GM21825 (cell line): Measurements from ENCODE around the gene SGK2.
"Not testable (repeated sequence)": the region's sequence is repeated elsewhere in the genome, so short reads cannot be mapped to it uniquely, and the experiment has no call there.

Experiments
- ATAC-seq: cut with Tn5 transposase; IDR thresholded peaks from one replicate; pipeline ENCODE4 v1.9.1; 2021; ENCODE audit warnings: mild to moderate bottlenecking, moderate library complexity; ENCODE audit not compliant: unreplicated experiment

The SGK2 gene

GRCh38 chr20:43590392-43591303 lies 31.8 kb downstream of the SGK2 start, which contains the start of gene IFT52:
IFT52 (plus strand) TSS chr20:43590937; CDS start chr20:43594699, 3,762 bp downstream.
- ATAC-seq, result peak; percentile 98

- ATAC-seq, result not testable (repeated sequence)
Observed at GRCh38 chr20:43601960-43602359, 43.1 kb downstream of the SGK2 start.

- no peak for ATAC-seq
Observed at GRCh38 chr20:43603124-43603523, 44.3 kb downstream of the SGK2 start.

- ATAC-seq, result no peak
Observed at GRCh38 chr20:43605715-43606114, 46.9 kb downstream of the SGK2 start.

GRCh38 chr20:43607278-43607677 lies 48.5 kb downstream of the SGK2 start:
- ATAC-seq, result not testable (repeated sequence)

- no peak for ATAC-seq
Observed at GRCh38 chr20:43631598-43631997, 72.8 kb downstream of the SGK2 start.
